RWPE1 (cell line): ENCODE data around the gene SAMD4A.

ENCODE experiments used
- CTCF ChIA-PET: fragments of 350-600 bp; sonication (Branson Sonifier 250); formaldehyde crosslinking; extraction: SDS; loops from one replicate; lab custom pipeline; 2021; lab: Yijun Ruan, JAX
- POLR2A ChIA-PET: fragments of 400-600 bp; formaldehyde crosslinking; extraction: SDS; loops from one replicate; lab custom pipeline; 2020; ENCODE audit warnings: antibody characterized with exemption; ENCODE audit not compliant: low non-redundant PET; lab: Yijun Ruan, JAX
- DNase-seq: peaks from one replicate; pipeline ENCODE4 v3.0.0; 2012; ENCODE audit warnings: low spot score
- H3K27ac ChIP-seq: fragments of 450-650 bp; 2 replicates; pipeline ENCODE4 v1.5.1; 2017
- CTCF ChIP-seq: fragments of 450-650 bp; conservative IDR thresholded peaks from 2 replicates; pipeline ENCODE4 v1.5.1; 2017; ENCODE audit warnings: low read depth, mild to moderate bottlenecking

Gene SAMD4A

GRCh38 chr14:54597795-54598443, 31.0 kb downstream of the SAMD4A start:
- H3K27ac ChIP-seq, result peak overlapping the region; percentile 58
- ChIA-PET POLR2A (no interaction called here), CTCF (interaction anchor here (0.6 kb wide), 1 partner anchor 96 kb away, joined by 3 read pairs; no protein-coding TSS in a partner anchor)
- no peak for DNase-seq
- no peak for TF ChIP-seq CTCF

GRCh38 chr14:54599966-54600716, 33.2 kb downstream of the SAMD4A start:
- H3K27ac ChIP-seq, result no peak overlapping the region
- ChIA-PET POLR2A (no interaction called here), CTCF (no interaction called here)
- TF ChIP-seq CTCF, result no peak
- no peak for DNase-seq

- POLR2A ChIA-PET, result no interaction called here
Observed at GRCh38 chr14:54600717-54601109, 33.8 kb downstream of the SAMD4A start.

GRCh38 chr14:54603362-54603761, 36.4 kb downstream of the SAMD4A start:
- DNase-seq, result peak; percentile 64
- no peak for TF ChIP-seq CTCF
- POLR2A ChIA-PET, result no interaction called here
- CTCF ChIA-PET, result interaction anchor here (0.5 kb wide), 1 partner anchor 9 kb away, joined by 4 read pairs; no protein-coding TSS in a partner anchor
- H3K27ac ChIP-seq, result no peak overlapping the region

More at GRCh38 chr14:54600717-54601109, 33.8 kb downstream of the SAMD4A start:
- CTCF ChIA-PET, result interaction anchor here (0.6 kb wide), 1 partner anchor 213 kb away, joined by 3 read pairs; no protein-coding TSS in a partner anchor
- no peak overlapping the region for H3K27ac ChIP-seq
- TF ChIP-seq CTCF, result no peak
- no peak for DNase-seq

GRCh38 chr14:54606178-54606577, 39.2 kb downstream of the SAMD4A start:
- ChIA-PET POLR2A (no interaction called here), CTCF (no interaction called here)
- no peak for DNase-seq
- no peak overlapping the region for H3K27ac ChIP-seq
- no peak for TF ChIP-seq CTCF

- TF ChIP-seq CTCF, result no peak
- no peak overlapping the region for H3K27ac ChIP-seq
- ChIA-PET CTCF (interaction anchor here (0.6 kb wide), 1 partner anchor 85 kb away, joined by 3 read pairs; no protein-coding TSS in a partner anchor), POLR2A (no interaction called here)
- DNase-seq, result no peak
Observed at GRCh38 chr14:54606631-54607133, 39.8 kb downstream of the SAMD4A start.
